Measurements from ENCODE around the gene HSPBP1.

The HSPBP1 gene

DNA sequence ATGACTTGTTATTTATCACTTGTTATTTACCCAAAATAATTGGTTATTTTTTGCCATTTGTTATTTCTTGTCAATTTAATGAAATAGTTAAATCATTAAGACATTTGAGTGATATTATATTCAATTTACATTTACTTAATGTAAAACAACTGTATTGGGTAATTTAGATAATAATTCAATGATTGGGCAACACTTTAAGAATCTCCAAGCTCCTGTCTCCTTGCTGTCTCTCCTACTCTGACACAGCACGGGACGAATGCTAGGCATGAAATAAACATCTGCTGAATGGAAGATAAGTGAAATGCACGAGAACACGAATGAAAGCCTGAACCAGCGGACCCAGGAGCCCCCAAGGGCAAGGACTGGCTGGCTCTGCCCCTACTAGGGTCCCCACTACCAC is 15.4 kb downstream of the HSPBP1 start:
- Histone ChIP-seq H3K9me3 (ENCODE audit: control insufficient read depth, insufficient read depth, low read length) (no peaks in the 10 kb centered on the region), H3K4me1 (ENCODE audit: control insufficient read depth, insufficient read depth, low read length) (0 out of 2 replicates have a peak, but pooled peaks cover 2% of the 10 kb centered on the region), H3K36me3 (ENCODE audit: control insufficient read depth, insufficient read depth, low read length) (no peaks in the 10 kb centered on the region), H3K4me3 (ENCODE audit: low read length) (no peak overlapping the region), H3K27ac (ENCODE audit: low read length) (no peak overlapping the region), H3K27me3 (ENCODE audit: control insufficient read depth, insufficient read depth, low read length) (no peaks in the 10 kb centered on the region)
- DNase-seq (ENCODE audit: low read depth, low spot score): no peak
- WGBS (ENCODE audit: insufficient coverage, insufficient read length): no CpG with 5 or more reads among the region's 5 CpGs

DNA sequence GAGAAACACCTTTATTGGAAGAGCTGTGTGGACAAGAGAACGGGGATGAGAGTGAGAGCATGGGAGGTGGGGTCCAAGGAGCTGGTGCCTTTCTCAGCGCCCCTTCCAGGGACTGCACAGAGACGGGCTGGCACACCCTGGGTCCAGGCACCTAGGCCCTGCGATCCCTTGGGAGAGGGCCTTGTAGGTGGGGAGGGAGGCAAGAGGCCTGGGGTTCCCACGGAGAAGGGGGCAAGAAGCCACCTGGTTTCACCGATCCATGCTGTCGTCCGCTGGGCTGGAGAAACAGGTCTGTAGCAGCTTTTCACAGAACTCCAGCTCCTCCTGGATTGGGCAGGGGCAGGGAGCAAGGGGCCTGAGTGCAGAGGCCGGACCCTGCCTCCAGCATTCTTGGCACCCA is 17.6 kb downstream of the HSPBP1 start:
- H3K4me1 ChIP-seq (ENCODE audit: control insufficient read depth, insufficient read depth, low read length): 0 out of 2 replicates have a peak, but pooled peaks cover 3% of the 10 kb centered on the region
- H3K9me3 ChIP-seq (ENCODE audit: control insufficient read depth, insufficient read depth, low read length): no peaks in the 10 kb centered on the region
- no CpG with 5 or more reads among the region's 9 CpGs for WGBS (ENCODE audit: insufficient coverage, insufficient read length)

DNA sequence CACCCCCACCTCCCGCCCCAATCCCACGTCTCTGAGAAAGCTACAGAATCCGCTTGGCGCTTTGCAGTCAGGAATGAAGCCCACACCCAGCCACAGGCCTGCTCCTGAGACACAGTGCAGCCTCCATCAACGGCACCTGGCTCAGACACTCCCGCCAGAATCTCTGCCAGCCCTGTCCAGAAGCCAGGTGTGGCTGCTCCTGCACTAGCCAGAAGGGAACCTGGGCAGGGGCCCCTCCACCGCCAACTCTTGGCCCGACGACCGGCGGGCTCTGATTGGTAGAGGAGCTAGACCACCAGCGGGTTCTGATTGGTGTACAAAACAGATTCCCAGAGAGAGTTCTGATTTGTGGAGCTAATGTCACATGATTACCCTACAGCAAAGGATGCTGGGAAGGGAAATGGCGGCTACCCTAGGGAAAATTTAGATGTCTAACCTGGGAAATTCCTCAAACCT is 18.2 kb downstream of the HSPBP1 start:
- H3K27ac ChIP-seq (ENCODE audit: low read length): no peak overlapping the region
- no CpG with 5 or more reads among the region's 13 CpGs for WGBS (ENCODE audit: insufficient coverage, insufficient read length)
- no peak for DNase-seq (ENCODE audit: low read depth, low spot score)
- H3K9me3 ChIP-seq (ENCODE audit: control insufficient read depth, insufficient read depth, low read length): no peaks in the 10 kb centered on the region
- H3K36me3 ChIP-seq (ENCODE audit: control insufficient read depth, insufficient read depth, low read length): no peaks in the 10 kb centered on the region; the same call in 1 of the 2 replicates
- H3K27me3 ChIP-seq (ENCODE audit: control insufficient read depth, insufficient read depth, low read length): no peaks in the 10 kb centered on the region
- no peak overlapping the region for H3K4me3 ChIP-seq (ENCODE audit: low read length)
- 0 out of 2 replicates have a peak, but pooled peaks cover 3% of the 10 kb centered on the region for H3K4me1 ChIP-seq (ENCODE audit: control insufficient read depth, insufficient read depth, low read length)

More for the DNA sequence above, 17.6 kb downstream of the HSPBP1 start:
- Histone ChIP-seq H3K27me3 (ENCODE audit: control insufficient read depth, insufficient read depth, low read length) (no peaks in the 10 kb centered on the region), H3K27ac (ENCODE audit: low read length) (no peak overlapping the region), H3K4me3 (ENCODE audit: low read length) (no peak overlapping the region), H3K36me3 (ENCODE audit: control insufficient read depth, insufficient read depth, low read length) (no peaks in the 10 kb centered on the region; the same call in 1 of the 2 replicates)
- no peak for DNase-seq (ENCODE audit: low read depth, low spot score)

DNA sequence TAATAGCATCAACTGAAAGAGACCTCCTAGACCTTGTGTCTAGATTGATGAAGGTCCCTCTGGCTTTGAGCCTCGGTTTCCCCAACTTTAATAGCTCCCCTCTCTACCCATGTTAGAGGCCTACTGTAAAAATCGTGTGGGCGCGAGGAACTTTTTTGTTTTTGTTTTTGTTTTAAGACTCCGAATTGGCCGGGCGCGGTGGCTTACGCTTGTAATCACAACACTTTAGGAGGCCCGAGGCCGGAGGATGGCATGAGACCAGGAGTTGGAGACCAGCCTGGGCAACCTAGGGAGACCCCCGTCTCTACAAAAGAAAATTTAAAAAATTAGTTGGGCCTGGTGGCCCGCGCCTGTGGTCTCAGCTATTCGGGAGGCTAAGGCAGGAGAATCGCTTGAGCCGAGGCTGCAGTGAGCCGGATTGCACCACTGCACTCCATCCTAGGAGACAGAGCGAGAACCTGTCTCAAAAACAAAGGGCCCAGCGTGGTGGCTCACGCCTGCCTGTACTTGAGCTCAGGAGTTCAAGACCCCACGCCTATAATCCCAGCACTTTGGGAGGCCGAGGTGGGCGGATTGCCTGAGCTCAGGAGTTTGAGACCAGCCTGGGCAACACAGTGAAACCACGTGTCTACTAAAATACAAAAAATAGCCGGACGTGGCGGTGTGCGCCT is 20.2 kb downstream of the HSPBP1 start:
- DNase-seq (ENCODE audit: low read depth, low spot score): no peak
- Histone ChIP-seq H3K9me3 (ENCODE audit: control insufficient read depth, insufficient read depth, low read length) (no peaks in the 10 kb centered on the region), H3K36me3 (ENCODE audit: control insufficient read depth, insufficient read depth, low read length) (no peaks in the 10 kb centered on the region; the same call in 1 of the 2 replicates), H3K4me1 (ENCODE audit: control insufficient read depth, insufficient read depth, low read length) (peaks cover 4% of the 10 kb centered on the region), H3K27ac (ENCODE audit: low read length) (peak overlapping the region; percentile 8), H3K4me3 (ENCODE audit: low read length) (peak overlapping the region; percentile 97; the same call in 1 of the 2 replicates), H3K27me3 (ENCODE audit: control insufficient read depth, insufficient read depth, low read length) (no peaks in the 10 kb centered on the region)
- WGBS (ENCODE audit: insufficient coverage, insufficient read length): no CpG with 5 or more reads among the region's 29 CpGs

DNA sequence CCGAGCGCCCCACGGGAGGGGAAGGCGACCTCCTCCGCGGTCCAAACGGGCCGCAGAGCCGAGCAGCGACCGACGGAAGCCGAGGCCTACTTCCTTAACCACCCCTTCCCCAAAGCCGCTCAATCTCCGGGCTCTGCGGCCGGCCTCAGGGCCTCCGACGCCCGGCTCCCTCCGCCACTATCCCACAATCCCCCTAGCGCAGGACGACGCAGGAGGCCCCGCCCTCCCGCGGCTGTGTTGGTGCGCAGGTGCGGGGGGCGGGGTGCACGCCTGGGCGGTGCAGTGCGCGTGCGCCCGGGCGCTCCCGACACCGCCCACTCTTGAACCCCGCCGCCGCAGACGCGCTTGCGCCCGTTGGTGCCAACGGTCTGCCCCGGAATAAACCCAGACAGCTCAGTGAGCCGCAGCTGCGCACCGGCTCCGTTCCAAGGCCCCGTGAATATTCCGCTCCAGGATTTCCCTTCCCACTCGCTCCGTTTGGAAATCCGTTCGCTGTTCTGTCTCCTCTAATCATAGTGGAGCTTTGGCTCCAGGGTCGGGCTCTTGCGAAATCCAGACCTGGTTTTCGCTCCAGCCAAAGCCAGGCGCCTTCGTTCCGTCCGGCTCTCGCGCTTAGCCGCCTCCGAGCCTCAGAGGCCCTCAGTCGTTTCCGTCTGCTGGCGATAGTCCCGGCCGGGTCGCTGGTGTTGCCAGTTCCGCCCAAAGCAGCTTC is 20.9 kb downstream of the HSPBP1 start, which contains the start of gene PPP6R1:
Gene PPP6R1 (minus strand): TSS at position 190 of the 712 bp plus-strand sequence. CDS start 11,914 bp downstream, outside the sequence.
- Histone ChIP-seq H3K4me3 (ENCODE audit: low read length) (peak within 1 kb of the TSS; percentile 97), H3K27me3 (ENCODE audit: control insufficient read depth, insufficient read depth, low read length) (no peaks in the 10 kb centered on the region), H3K27ac (ENCODE audit: low read length) (peak within 1 kb of the TSS; percentile 8), H3K36me3 (ENCODE audit: control insufficient read depth, insufficient read depth, low read length) (no peaks in the 10 kb centered on the region; the same call in 1 of the 2 replicates), H3K9me3 (ENCODE audit: control insufficient read depth, insufficient read depth, low read length) (no peaks in the 10 kb centered on the region), H3K4me1 (ENCODE audit: control insufficient read depth, insufficient read depth, low read length) (peaks cover 4% of the 10 kb centered on the region)
- DNase-seq (ENCODE audit: low read depth, low spot score): peak; percentile 85
- WGBS (ENCODE audit: insufficient coverage, insufficient read length): no CpG with 5 or more reads among the region's 76 CpGs

DNA sequence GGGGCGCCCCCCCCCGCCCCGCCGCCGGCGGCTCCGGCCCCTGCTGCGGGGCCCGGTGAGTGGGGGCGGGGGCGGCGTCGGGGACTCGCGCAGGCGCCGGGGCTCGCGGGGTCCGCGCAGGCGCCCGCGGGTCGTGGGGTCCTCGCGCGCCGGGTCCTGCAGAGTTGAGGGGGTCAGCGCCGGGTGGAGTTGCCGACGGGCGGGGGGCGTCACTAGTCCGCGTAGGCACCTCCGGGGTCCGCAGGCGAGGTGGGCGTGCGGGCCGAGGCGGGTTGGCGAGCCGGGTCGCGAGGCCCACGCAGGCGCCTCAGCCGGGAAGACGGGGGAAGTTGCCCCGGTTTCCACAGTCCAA is 21.5 kb downstream of the HSPBP1 start:
- peak overlapping the region; percentile 97 for H3K4me3 ChIP-seq (ENCODE audit: low read length)
- no CpG with 5 or more reads among the region's 53 CpGs for WGBS (ENCODE audit: insufficient coverage, insufficient read length)
- no peaks in the 10 kb centered on the region for H3K27me3 ChIP-seq (ENCODE audit: control insufficient read depth, insufficient read depth, low read length)
- H3K9me3 ChIP-seq (ENCODE audit: control insufficient read depth, insufficient read depth, low read length): no peaks in the 10 kb centered on the region
- DNase-seq (ENCODE audit: low read depth, low spot score): no peak
- peaks cover 4% of the 10 kb centered on the region for H3K4me1 ChIP-seq (ENCODE audit: control insufficient read depth, insufficient read depth, low read length)
- H3K36me3 ChIP-seq (ENCODE audit: control insufficient read depth, insufficient read depth, low read length): no peaks in the 10 kb centered on the region; the same call in 1 of the 2 replicates
- H3K27ac ChIP-seq (ENCODE audit: low read length): no peak overlapping the region

DNA sequence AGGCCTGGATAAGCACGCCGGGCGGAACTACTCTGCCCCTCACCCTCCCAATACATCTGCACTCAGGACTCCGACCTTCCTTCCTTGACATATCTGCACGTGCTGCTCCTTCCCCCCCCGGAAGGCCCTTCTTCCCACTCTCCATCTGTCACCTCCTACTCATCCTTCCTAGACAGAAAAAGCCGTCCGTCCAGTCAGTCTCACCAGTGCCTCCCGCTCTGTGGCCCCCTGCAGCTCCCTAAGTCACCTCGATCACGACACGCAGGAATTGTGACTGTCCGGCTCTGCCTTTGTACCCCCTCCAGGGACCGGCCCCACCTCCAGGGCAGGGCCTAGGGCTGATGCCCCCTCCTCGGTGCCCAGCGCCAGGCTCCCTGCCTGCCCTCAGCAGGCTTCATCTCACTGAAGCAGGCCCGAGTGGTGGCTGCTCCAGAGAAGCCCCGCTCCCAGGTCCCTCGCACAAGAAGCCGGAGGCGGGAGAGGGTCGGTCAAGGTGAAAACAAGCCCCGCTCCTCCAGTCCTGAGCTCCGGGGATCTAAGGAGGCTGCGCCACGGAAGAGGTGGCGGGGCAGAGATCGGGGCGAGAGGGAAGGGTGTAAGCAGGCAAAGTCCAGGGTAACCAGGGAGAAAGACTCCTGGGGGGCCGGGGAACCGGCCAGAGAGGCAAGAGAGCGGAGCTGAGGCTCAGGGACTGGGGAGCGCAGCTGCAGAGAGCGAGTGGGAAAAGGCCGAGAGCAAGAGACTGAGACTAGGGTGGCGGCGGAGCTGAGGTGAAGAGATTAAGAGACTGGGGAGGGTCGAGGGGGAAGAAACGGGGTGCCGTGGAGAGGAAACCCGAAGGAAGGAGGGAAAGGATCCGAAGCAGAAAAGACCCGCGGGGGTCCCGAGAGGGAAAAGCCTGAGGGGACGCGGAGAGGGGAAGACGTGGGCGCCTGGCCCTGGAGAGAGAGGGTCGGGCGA is 22.2 kb downstream of the HSPBP1 start:
- no CpG with 5 or more reads among the region's 51 CpGs for WGBS (ENCODE audit: insufficient coverage, insufficient read length)
- no peaks in the 10 kb centered on the region for H3K27me3 ChIP-seq (ENCODE audit: control insufficient read depth, insufficient read depth, low read length)
- no peaks in the 10 kb centered on the region for H3K9me3 ChIP-seq (ENCODE audit: control insufficient read depth, insufficient read depth, low read length)
- no peak overlapping the region for H3K27ac ChIP-seq (ENCODE audit: low read length)
- H3K4me1 ChIP-seq (ENCODE audit: control insufficient read depth, insufficient read depth, low read length): peaks cover 4% of the 10 kb centered on the region
- peak overlapping the region; percentile 97 for H3K4me3 ChIP-seq (ENCODE audit: low read length)
- H3K36me3 ChIP-seq (ENCODE audit: control insufficient read depth, insufficient read depth, low read length): no peaks in the 10 kb centered on the region; the same call in 1 of the 2 replicates
- DNase-seq (ENCODE audit: low read depth, low spot score): no peak

DNA sequence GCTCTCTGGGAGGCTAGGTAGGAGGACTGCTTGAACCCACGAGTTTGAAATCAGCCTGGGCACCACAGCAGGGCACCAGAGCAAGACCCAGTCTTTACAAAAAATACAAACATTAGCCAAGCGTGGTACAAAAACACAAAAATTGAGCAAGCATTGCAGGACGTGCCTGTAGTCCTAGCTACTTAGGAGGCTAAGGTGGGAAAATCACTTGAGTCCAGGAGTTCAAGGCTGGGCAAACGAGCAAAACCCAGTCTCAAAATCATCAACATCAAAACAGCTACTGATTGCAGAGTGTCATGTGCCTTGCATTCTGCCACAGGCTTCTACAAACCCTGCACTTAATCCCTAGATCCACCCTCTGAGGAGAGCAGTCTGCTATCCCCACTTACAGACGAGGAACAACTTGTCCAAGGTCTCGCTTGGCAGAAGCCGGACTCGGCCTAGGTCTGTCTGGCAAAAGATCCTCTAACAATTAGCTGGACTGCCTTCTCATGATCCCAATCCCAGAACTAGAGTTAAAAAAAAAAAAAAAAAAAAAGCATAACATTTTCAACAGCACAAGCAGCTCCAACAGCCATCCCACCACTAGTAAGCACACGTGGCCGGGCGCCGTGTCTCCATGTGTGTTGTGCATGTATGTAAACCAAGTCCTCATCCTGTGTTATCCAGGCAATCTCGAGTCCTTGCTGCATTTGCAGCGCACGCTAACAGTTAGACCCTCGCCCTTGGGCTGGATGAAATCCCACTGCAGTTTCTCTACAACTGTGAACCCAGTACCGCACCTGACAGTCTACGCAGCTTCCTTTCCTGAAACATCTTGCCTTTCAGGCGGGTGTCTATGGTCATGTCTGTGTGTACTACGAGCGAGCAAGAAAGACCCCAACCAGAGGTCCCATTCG is 23.1 kb downstream of the HSPBP1 start:
- Histone ChIP-seq H3K36me3 (ENCODE audit: control insufficient read depth, insufficient read depth, low read length) (no peaks in the 10 kb centered on the region; the same call in 1 of the 2 replicates), H3K4me1 (ENCODE audit: control insufficient read depth, insufficient read depth, low read length) (peaks cover 4% of the 10 kb centered on the region), H3K27me3 (ENCODE audit: control insufficient read depth, insufficient read depth, low read length) (no peaks in the 10 kb centered on the region), H3K9me3 (ENCODE audit: control insufficient read depth, insufficient read depth, low read length) (no peaks in the 10 kb centered on the region), H3K27ac (ENCODE audit: low read length) (no peak overlapping the region), H3K4me3 (ENCODE audit: low read length) (no peak overlapping the region)
- no peak for DNase-seq (ENCODE audit: low read depth, low spot score)
- no CpG with 5 or more reads among the region's 22 CpGs for WGBS (ENCODE audit: insufficient coverage, insufficient read length)

DNA sequence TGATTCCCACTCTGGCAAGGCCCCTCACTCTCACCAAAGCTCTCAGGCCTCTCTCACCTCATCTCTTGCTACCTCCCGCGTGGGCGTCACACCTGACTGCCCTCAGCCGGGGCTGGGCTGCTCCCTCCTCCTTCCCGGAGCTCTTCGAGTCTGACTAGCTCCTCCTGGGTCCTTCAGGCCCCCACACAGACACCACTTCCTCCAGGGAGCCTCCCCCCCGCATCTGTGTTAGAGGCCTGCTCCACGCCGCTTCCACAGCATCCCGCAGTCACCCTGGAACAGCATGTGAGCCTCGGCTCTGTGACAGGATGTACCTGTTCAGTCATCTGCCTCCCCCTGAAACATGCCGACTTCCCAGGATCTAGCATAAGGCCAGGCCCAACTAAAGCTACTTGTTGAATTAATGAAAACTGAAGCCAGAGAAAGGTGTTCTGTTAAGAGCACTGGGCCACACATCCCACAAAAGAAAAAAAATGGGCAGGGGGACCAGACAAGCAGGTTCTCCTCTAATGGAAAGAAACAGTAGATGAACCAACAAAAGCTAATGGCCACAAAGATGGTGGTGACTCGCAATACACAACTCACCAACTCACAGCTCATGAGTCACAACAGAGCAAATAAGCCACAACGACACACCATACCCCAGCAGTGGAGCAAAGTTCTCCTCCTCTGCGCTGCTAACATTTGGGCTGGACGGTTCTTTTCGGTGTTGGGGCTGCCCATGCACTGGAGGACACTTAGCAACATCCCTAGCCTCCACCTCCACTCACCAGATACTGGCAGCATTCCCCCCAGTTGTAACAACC is 24.1 kb downstream of the HSPBP1 start:
- no peaks in the 10 kb centered on the region for H3K27me3 ChIP-seq (ENCODE audit: control insufficient read depth, insufficient read depth, low read length)
- H3K4me3 ChIP-seq (ENCODE audit: low read length): no peak overlapping the region
- H3K4me1 ChIP-seq (ENCODE audit: control insufficient read depth, insufficient read depth, low read length): peaks cover 4% of the 10 kb centered on the region
- no peaks in the 10 kb centered on the region; the same call in 1 of the 2 replicates for H3K36me3 ChIP-seq (ENCODE audit: control insufficient read depth, insufficient read depth, low read length)
- no peaks in the 10 kb centered on the region for H3K9me3 ChIP-seq (ENCODE audit: control insufficient read depth, insufficient read depth, low read length)
- DNase-seq (ENCODE audit: low read depth, low spot score): no peak
- WGBS (ENCODE audit: insufficient coverage, insufficient read length): no CpG with 5 or more reads among the region's 17 CpGs
- no peak overlapping the region for H3K27ac ChIP-seq (ENCODE audit: low read length)
